GM19239 (cell line): ENCODE data around the gene AMMECR1.

Experiments
- DNase-seq: peaks from one replicate; pipeline ENCODE4 v3.0.0; 2011; ENCODE audit warnings: low spot score; ENCODE audit not compliant: insufficient read length
- FAIRE-seq: peaks from 2 replicates; lab custom pipeline; 2011; peaks lifted over from hg19 to GRCh38; lab: Jason Lieb, UNC

AMMECR1 gene

GRCh38 chrX:110145854-110146253, 172.0 kb downstream of the AMMECR1 start:
- DNase-seq (no peak), FAIRE-seq (peak; percentile 97)

GRCh38 chrX:110145311-110145710, 172.6 kb downstream of the AMMECR1 start:
- no peak for DNase-seq
- no peak for FAIRE-seq
